ENCODE measurements around the gene HSPB7.
"Not testable (repeated sequence)": the region's sequence is repeated elsewhere in the genome, so short reads cannot be mapped to it uniquely, and the experiment has no call there.

HSPB7 gene

GRCh38 chr1:16048573-16049189, 30.8 kb upstream of the HSPB7 start:
- peak; percentile 81 for DNase-seq

DNA sequence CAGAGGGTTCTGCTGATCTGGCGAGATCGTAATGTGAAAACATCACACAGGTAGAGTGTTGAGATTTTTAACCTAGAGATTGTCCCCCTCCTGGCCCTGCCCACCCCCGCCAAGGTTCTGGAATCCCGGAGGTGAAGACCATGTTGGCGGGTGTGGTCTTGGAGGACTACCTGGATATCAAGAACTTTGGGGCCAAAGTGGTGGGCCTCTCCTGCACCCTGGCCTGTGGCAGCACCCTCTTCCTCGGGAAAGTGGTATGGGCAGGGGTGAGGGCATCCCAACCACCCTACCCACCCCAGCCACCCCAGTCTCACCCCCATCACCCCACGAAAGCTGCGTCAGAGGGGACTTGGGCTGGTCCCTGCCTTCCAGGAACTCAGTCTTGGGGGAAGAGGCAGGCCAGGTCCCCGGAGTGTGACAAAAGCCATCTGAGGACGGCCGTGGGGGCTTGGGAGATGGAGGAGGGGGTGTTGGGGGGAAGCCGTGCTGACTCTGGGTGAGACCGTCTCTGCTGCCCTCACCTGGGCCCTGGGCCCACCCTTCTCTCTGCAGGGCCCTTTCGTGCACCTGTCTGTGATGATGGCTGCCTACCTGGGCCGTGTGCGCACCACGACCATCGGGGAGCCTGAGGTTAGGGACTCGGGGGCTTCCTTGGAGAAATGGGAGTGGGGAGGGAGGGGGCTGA, 30.1 kb upstream of the HSPB7 start:
- DNase-seq: no peak

DNA sequence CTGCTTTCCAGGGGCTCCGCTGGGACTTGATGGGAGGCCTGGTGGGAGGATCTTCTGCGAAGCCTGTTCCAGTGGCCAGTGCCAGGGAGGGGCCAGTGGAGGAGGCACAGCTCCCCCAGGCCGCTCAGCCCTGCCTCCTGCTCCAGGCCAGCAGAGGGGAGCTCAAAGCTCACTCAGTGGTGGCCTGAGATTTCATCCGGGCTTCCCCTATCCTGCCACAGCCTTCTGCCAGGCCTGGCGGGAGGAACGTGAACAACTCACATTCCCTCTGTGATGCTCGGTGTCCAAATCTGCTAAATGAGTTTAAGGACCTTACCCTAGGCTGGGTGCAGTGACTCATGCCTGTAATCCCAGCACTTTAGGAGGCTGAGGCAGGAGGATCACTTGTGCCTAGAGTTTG, 29.0 kb upstream of the HSPB7 start:
- no peak for DNase-seq

GRCh38 chr1:16043950-16044349, 26.1 kb upstream of the HSPB7 start:
- no peak for DNase-seq

DNA sequence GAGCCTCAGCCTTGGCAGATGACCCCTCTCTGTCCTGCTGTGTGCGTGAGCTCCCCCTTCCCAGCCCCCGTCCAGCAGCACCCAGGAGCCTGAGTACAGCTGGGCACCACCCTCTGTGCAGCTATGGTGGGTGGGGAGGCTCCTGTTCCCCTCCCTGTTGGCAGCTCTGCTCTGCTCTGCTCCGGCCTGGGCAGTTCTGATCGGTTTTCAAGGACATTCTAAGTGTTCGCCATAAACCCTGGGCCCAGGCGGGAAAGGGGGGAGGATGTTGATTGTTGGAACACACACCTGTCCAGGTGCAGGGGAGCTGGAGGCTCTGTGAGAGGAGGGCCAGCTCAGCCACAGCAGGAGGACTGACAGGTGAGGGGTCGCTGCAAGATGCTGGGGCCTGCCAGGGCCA, 25.7 kb upstream of the HSPB7 start, which contains the start of gene CLCNKB:
Gene CLCNKB, plus strand, starts transcription at position 262 of the 400 bp plus-strand sequence. CDS start 711 bp downstream, outside the sequence.
- DNase-seq: no peak

DNA sequence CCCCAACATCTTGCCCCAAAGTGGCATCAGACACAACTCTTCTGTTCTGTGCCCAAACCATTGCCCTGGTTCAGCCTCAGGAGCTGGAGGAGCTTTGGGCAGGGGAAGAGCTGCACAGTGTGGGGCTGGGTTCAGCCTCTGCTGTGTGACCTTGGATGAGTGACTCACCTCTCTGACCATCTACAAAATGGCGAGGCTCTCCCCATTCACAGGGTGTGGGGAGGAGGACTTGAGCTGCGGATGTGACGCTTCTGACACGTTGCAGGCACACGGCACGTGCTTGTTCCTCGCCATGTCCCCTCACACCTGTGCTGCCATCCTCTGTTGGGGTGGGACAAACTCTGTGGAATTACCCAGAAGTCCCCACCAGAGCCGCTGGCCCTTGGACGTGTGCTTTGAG, 24.8 kb upstream of the HSPB7 start:
- not testable (repeated sequence) for DNase-seq

GRCh38 chr1:16042096-16042495, 24.3 kb upstream of the HSPB7 start:
- no peak for DNase-seq

- no peak for DNase-seq
These were observed 23.4 kb upstream of the HSPB7 start for GRCh38 chr1:16041200-16041599.

DNA sequence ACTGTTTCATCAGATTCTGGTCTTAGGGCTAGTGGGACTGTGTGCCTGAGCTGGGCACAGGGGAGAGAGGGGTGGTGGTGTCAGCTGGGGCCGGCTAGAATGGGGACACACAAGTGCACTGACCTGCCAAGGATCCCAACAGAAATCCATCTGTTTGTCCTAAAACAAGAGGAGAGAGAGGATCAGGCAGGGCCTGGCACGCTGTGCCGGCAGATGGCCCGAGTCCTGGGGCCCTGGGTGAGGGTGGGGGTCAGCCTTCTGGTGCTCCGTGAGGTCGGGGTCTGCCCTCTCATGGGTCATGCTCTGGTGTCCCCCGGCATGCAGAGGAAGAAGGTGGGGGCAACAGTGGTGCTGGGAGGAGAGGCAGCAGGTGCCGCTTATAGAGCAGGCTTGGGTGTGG, 22.0 kb upstream of the HSPB7 start:
- not testable (repeated sequence) for DNase-seq

GRCh38 chr1:16038620-16038912, 20.7 kb upstream of the HSPB7 start:
- no peak for DNase-seq

- not testable (repeated sequence) for DNase-seq
These were observed 18.6 kb upstream of the HSPB7 start for GRCh38 chr1:16036461-16036860.

- DNase-seq: not testable (repeated sequence)
These were observed 15.3 kb upstream of the HSPB7 start for GRCh38 chr1:16033103-16033632.

DNA sequence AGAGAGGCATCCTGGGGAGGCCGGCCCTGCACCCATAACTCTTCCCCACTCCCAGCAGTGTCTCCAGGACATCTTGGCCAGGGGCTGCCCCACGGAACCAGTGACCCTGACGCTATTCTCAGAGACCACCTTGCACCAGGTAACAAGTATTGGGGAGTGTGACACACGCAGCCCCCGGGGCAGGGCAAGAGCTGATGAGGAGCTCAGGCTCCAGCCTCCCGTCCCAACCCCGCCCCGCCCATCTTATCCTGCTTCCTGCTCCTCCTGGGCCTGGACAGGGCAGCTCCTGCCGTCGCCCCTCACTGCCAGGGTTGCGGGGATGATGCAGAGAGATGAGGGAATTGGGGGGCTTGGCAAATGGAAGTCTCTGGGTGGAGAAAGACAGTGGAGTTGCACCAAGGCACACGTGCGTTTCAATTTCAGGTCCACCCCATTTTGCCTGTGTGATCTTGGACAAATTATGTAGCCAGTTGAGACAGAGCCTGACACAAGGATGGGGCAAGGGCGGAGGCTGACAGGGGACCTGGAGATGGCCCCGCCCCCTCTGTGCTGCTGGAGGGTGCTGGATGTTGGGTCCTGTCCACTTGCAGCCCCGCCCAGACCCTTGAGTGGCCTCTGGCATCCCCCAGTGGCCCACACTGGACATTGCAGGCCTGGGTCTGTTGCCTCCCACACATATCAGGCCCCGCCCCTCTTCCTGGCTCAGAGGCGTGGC, 14.7 kb upstream of the HSPB7 start:
- peak; percentile 92 for DNase-seq

GRCh38 chr1:16031551-16031950, 13.7 kb upstream of the HSPB7 start:
- no peak for DNase-seq

DNA sequence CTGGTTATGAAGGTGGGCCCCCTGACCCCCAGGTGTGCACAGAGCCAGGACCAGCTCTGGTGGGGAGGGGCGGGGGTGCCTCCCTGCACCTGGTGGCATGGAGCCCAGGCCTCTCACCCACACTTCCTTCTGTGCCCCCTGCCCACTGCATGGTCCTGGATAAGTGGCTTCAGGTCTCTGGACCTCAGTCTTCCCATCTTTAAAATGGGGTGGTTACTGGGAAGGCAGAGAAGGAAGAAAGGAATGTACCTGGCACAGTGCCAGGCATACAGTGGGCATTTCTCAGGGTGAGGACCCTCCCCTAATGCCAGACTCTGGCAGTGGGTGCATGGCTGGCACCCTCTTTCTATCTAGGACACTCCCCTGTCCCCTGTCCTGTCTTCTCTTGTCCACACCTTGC, 11.4 kb upstream of the HSPB7 start:
- DNase-seq: no peak

- DNase-seq: not testable (repeated sequence)
These were observed 11.1 kb upstream of the HSPB7 start for GRCh38 chr1:16029003-16029268.

GRCh38 chr1:16028237-16029002, 10.6 kb upstream of the HSPB7 start:
- no peak for DNase-seq

DNA sequence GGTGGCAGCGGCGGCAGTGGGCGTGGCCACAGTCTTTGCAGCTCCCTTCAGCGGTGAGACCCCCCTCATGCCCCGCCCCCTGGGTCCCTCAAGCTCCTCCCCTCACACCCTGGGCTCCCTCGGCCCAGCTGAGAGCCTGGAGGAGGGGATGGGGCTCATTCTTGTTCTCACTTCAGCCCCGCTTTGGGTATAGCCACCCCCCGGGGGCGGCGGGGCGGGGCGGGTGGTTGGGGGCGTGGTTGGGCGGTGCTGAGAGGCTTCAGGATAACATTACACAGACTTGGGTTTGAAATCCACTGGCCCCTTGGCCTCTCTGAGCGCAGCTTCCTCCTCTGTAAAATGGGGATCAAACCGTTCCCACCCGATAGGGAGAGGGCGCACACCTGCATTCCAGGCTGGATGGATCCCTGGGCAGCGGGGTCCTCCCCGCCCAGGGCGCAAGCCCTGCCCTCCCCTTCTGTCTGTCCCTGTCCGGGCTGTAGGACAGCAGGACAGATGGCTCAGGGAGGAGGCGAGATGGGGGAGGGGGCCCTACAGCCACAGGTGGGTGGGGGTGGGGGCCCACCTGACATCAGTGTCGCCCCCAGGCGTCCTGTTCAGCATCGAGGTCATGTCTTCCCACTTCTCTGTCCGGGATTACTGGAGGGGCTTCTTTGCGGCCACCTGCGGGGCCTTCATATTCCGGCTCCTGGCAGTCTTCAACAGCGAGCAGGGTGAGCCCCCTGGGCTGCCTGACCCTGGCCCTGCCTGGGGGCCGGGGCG, 9.1 kb upstream of the HSPB7 start:
- DNase-seq: no peak

- not testable (repeated sequence) for DNase-seq
These were observed 8.5 kb upstream of the HSPB7 start for GRCh38 chr1:16026302-16026701.

GRCh38 chr1:16023050-16023653, 5.3 kb upstream of the HSPB7 start:
- no peak for DNase-seq

GRCh38 chr1:16022393-16022792, 4.5 kb upstream of the HSPB7 start:
- no peak for DNase-seq

GRCh38 chr1:16021681-16022080, 3.8 kb upstream of the HSPB7 start, which contains the start of gene CLCNKA:
TSS of gene CLCNKA (plus strand) at chr1:16022036. CDS start at chr1:16022620, 584 bp downstream.
- no peak for DNase-seq
